G401 (cell line): Measurements from ENCODE around the gene TAF1B. TPM values are rescaled to one million over a fixed set of nuclear protein-coding genes. Genes with fewer than 3 reads are reported as not detected.

ENCODE experiments used
- DNase-seq: peaks from one replicate; pipeline ENCODE4 v3.0.0-alpha.2; 2015; ENCODE audit warnings: low spot score
- in situ Hi-C: cut with HindIII; loops from 2 replicates; pipeline ENCODE4 v1.10.0; 2016; ENCODE audit warnings: low sequenced_read_pairs, mixed read lengths
- total RNA-seq: library from RNA; depleted of rRNA; stranded (reverse); fragments of >200 nt; shearing (Covaris generic); gene quantifications from 2 replicates; pipeline ENCODE4 v1.2.3, GENCODE V29; 2014

Gene TAF1B
- total RNA-seq, 1 experiment from 2014 or later, result 70.7 TPM

DNA sequence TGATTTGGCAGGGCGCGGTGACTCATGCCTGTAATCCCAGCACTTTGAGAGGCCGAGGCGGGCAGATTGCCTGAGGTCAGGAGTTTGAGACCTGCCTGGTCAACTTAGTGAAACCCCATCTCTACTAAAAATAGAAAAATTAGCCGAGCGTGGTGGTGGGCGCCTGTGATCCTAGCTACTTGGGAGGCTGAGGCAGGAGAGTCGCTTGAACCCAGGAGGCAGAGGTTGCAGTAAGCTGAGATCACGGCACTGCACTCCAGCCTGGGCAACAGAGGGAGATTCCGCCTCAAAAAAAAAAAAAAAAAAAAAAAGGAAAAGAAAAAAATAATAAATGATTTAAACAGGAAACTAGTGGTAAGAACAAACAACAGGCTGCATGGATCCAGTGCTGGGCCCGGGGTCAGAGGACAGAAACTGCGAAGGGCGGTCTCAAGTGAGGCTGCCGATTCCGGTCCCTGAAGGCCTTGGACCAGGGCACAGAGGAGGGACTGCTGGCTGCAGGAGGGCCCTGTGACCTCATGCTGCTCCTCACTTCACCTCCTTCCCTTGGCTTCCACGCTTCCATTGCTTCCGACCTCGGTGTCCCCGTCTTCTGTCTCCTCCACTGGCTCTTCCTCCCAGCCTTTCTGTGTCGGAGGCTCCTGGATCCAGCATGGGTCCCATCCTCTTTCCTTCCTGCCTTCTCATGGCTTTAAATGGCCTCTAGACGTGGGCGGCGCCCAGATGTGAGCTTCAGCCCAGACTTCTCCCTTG lies 106.1 kb downstream of the TAF1B start:
- in situ Hi-C loops, result no loop called here
- DNase-seq, result no peak

DNA sequence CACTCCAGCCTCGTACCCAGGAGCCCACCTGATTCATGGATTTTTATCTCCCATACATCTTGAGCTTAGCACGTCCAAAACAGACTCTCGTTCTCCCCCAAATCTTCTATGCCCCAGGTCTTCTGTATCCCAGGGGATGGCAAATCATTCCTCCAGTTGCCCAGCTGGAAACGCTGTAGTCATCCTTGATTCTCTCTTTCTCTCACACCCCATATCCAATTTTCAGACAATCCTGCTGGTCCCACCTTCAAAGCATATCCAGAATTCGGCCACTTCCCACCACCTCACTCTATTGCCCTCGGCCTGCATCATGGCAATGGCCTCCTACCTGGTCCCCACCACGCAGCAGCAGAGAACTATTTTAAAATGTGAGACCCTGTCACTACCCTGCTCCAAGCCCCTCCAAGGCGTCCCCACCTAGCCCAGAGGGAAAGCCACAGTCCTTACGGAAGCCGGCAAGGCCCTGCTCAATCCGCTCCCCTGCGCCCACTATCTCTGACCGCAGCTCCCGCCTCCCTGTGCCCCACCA lies 106.8 kb downstream of the TAF1B start:
- no peak for DNase-seq
- in situ Hi-C loops, result loop anchor here (25.0 kb wide), 1 partner anchor 138 kb away; no protein-coding TSS in a partner anchor

DNA sequence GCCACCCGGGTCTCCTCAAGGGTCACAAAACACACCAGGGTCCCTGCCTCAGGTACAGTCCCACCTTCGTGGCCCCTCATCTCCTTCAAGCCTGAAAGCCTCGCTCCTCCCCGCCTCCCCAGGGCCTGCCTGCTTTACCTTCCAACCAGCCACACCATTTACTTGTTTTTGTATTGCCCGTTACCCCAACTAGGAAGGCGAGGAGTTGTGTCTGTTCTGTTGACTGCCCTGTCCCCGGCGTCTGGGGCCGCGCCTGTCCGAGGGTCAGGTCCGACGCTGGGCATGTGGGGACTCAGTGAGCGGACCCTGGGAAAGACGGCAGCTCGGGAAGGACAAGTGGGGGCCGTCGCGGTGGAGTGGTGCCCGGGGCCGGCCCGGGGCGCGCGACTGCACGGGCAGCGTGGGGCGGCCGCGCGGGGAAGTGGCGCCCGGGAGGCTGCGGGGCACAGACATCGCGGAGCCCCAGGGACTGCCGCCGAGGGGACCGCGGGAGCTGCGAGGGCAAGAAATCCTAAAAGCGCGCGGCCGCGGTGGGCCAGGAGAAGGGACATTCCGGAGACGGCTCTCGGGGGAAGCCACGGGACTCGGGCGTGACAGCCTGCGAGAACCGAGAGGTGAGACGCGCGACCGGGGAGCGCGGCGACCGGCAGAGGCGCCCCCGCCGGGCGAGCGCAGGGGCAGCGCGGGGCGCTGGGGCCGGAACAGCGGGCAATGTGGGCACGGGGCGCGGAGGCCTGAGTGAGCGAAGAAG lies 107.4 kb downstream of the TAF1B start:
- in situ Hi-C loops, result loop anchor here (25.0 kb wide), 1 partner anchor 138 kb away; no protein-coding TSS in a partner anchor
- DNase-seq, result peak; percentile 22

DNA sequence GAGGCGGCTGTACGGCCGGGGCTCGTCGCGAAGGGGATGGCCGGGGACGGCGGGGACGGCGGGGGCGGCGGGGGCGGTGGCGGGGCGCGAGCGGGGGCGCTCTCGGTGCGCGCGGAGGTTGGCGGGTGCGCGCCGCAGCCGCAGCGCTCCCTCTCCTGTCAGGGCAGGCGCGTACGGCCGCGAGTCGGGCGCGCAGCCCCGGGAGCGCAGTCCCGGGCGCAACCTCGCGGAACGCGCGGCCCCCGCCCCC lies 107.9 kb downstream of the TAF1B start:
- in situ Hi-C loops, result loop anchor here (25.0 kb wide), 1 partner anchor 139 kb away; no protein-coding TSS in a partner anchor
- DNase-seq, result no peak

DNA sequence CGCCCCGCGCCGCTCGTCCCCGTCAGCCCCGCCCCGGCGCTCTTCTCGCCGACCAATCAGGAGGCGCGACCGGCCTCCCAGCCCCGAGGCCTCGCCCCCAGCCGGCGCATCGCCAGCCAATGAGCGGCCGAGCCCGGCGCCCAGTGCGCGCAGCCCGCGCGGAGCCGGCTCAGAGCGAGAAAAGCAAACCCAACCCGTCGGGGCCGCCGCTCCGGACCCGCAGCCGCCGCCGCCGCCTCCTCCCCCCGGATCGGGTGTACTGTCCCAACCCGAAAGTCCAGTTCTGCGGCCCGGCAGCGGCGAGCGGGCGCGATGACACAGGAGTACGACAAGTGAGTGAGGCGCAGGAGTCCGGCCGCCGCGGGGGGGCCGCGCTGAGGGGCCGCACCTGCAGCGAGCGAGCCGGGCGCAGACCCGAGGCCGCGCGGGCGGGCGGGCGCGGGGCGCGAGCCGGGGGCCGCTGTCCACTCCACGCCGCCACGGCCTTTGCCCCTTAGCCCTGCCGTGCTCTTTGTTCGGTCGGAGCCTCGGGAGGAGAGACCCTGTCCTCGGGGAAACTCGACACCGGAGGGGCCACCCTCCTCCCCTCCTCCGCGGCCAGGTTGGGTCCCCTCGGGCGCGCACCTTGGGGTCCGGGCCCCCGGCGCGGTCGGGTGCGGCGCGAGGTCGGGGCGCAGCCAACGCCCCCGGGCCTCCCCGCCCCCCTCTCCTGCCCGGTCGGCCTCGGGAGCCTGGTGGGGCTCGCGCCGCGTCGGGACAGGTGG lies 108.4 kb downstream of the TAF1B start, which contains the start of gene GRHL1:
Gene GRHL1, plus strand, starts transcription at position 172 of the 764 bp plus-strand sequence. Its CDS starts 141 bp downstream, at position 313.
- peak; percentile 91 for DNase-seq
- in situ Hi-C loops, result loop anchor here (25.0 kb wide), 1 partner anchor 139 kb away; no protein-coding TSS in a partner anchor

DNA sequence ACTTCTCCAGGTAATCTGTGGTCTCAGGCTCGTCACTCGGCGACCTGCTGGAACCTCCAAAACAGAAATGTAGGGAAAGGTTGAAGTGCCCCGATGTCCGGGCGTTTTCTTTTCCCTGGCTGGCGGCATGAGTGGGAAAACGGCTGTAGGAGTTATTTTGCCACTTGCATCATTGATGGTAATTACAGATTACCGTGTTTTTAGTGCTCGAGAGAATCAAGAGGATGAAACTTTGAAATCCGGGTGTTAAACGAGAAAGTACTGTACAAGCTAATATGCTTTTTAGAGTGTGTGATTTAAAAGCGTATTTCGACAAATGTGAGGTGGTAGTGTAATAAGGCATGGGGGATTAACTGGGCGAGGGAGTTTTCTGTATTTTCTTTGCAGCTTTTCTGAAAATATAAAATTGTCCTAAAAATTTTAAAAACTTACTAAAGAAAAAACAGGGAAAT lies 109.0 kb downstream of the TAF1B start:
- no peak for DNase-seq
- in situ Hi-C loops, result loop anchor here (25.0 kb wide), 1 partner anchor 140 kb away; no protein-coding TSS in a partner anchor

DNA sequence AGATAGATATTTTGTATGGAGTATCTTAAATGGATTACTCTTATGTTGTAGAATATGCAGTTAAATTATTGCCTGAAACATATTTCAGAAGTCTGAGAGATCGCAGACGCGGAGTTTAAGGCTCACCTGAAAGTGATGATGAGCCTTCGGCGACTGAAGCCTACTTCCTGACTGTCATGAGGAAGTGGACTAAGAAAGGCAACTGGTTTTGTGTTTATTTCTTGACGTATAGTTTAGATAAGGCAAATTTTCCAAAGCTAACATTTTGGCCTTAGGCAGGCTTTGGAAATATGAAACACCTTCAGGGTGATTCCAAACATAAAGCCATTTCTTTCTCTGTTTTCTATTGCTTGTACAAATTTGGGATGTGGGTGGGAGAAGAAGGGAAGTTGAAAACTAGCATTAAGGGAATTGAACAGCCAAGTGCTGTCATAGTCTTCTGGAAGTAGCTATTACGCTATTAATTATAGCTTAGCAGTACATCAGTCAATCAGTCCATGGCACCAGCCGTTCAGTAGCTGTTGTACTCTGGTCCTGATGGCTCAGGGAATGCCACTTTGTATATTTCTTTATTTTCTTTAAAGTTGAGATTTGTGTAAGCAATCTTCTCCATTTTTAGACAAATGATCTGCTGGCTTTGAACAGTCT lies 109.7 kb downstream of the TAF1B start:
- in situ Hi-C loops, result loop anchor here (25.0 kb wide), 1 partner anchor 141 kb away; no protein-coding TSS in a partner anchor

DNA sequence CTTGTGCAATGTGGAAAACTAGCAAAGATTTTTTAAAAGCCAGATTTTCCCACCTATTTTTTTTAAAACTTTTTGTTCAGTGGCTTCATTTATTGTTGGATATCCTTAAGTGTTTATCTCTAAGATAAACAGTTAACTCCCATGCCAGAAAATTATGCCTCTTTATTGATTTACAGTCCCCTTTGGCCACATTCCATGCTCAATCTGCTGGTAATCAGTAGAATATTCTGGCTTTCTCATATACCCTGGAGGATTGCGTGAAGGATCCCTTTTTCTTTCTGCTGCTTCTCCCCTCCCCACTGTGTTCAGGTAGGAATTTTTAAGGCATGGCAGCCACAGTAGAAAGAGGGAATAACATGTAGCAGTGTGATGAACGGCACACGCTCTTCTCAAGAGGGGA lies 110.9 kb downstream of the TAF1B start:
- in situ Hi-C loops, result loop anchor here (25.0 kb wide), 1 partner anchor 142 kb away; no protein-coding TSS in a partner anchor
- no peak for DNase-seq

More for the DNA sequence above, 109.7 kb downstream of the TAF1B start:
- no peak for DNase-seq

DNA sequence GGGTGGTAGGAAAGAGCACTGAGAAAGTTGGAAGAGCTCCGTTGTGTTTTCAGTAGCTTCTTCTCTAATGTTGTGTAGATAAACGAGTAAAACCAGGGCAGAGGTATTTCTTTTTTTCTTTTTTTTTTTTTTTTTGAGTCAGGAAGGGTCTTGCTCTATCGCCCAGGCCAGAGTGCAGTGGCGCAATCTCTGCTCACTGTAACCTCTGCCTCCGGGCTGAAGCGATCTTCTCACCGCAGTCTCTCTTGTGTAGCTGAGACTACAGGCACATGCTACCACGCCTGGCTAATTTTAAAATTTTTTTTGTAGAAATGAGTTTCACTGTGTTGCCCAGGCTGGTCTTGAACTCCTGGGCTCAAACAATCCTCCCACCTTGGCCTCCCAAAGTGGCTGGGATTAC lies 114.8 kb downstream of the TAF1B start:
- no peak for DNase-seq
- in situ Hi-C loops, result loop anchor here (25.0 kb wide), 1 partner anchor 146 kb away; no protein-coding TSS in a partner anchor

DNA sequence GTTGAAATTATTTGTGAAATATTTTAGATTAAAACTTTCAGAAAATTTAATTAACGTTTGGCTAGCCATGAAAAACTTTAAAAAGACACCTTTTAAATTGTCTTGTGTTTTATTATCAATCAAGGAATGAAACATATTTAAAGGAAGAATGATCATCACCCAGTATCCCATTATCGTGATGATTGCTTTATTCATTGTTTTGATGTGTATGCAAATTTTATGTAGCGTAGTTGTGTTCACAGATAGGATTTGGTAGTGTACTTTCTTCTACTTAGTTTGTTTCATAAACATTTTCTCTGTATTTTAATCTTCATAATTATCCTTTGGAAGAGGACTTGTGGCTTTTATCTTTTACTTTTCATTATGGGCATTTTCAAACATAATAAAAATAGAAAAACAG lies 116.0 kb downstream of the TAF1B start:
- no peak for DNase-seq
- in situ Hi-C loops, result loop anchor here (25.0 kb wide), 1 partner anchor 147 kb away; no protein-coding TSS in a partner anchor

DNA sequence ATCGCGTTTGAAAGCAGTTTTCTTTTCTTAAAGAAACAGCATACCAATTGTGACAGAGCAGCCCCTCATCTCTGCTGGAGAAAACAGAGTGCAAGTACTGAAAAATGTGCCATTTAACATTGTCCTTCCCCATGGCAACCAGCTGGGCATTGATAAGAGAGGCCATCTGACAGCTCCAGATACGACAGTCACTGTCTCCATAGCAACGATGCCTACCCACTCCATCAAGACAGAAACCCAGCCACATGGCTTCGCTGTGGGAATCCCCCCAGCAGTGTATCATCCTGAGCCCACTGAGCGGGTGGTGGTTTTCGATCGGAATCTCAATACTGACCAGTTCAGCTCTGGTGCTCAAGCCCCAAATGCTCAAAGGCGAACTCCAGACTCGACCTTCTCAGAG lies 117.7 kb downstream of the TAF1B start:
- in situ Hi-C loops, result loop anchor here (25.0 kb wide), 1 partner anchor 149 kb away; no protein-coding TSS in a partner anchor
- peak; percentile 39 for DNase-seq

DNA sequence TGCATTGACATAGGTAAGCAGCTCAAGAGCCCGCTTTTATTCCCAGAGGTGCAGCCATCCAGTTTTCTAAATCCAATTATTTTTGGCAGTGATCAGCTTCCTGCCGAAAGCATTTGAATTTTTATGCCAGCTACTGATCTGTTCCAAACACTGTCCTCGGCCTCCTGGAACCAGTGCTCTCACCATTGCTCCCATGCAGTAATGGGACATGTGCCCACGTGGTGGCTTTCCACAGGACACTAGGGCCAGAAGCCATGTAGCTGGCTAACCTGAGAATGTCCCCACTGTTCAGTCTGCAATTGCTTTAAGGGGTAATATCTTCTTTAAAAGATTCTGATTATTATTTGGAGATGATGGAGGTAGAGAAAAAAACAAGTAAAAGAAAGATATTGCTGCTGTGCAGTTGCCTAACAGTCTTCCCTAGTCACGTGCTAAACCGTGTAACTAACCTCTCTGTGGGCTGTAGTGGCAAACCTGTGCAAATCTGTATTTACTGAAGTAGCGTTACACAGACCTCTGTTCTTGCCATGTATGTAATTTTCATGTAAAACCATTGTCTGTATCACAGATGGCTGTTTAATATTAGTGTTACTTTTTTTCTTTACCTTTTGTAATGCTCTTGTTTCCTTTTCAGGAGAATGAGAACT lies 121.2 kb downstream of the TAF1B start:
- DNase-seq, result peak; percentile 38
- in situ Hi-C loops, result loop anchor here (25.0 kb wide), 1 partner anchor 152 kb away; no protein-coding TSS in a partner anchor

DNA sequence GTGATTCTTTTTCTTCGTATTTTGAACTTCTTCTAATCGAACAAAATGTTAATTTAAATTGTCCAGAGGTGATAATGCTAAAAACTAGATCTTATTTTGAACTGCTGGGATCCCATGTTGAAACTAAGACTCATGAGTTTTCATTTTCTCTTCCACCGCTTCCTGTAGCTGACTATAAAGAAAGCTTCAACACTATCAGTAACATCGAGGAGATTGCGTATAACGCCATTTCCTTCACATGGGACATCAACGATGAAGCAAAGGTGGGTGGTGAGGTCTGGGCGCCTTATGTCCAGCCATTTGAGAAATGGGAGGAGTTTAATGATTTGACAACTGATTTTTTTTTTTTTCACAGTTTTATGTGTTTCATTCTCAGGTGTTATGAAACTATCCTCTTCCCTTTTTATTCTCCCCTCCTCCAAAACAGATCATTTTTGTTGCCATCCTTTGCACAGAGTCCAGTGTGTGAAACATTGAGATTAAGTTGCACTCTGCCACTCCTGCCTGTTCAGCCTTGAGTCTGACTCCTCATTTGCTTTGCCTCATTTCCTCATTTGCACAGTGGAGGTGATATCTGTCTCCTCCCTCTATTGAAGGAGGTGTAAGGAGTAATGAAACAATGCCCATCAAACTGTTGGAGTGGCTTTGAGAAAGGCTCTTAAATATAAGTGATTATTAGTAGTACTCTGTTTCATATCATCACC lies 122.0 kb downstream of the TAF1B start:
- DNase-seq, result no peak

DNA sequence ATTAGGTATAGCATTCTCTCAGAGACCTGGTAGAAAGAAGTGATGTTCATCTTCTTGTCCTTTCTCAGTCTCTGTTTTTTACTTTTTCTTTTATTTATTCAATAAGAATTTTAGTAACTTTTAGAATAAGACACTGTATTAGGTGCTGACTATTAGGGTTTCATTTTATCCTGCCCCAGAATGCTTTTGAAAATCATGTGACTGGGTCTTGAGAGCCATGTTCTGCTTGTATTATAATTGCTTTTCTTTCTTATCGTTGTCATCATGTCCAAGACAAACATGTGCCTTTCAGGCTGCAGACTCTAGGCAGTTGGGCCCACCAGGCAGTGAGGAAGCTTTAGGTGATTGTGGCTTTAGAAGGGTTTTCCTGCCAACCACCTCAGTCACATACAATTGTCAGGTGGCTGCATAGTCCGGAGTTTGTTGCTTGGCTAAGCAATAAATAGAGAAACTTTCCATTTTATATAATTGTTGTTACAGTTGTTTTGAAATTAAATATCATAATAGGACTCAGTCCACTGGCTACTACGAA lies 123.3 kb downstream of the TAF1B start:
- in situ Hi-C loops, result loop anchor here (25.0 kb wide), 1 partner anchor 154 kb away; no protein-coding TSS in a partner anchor
- no peak for DNase-seq

More for the DNA sequence above, 122.0 kb downstream of the TAF1B start:
- in situ Hi-C loops, result loop anchor here (25.0 kb wide), 1 partner anchor 153 kb away; no protein-coding TSS in a partner anchor

DNA sequence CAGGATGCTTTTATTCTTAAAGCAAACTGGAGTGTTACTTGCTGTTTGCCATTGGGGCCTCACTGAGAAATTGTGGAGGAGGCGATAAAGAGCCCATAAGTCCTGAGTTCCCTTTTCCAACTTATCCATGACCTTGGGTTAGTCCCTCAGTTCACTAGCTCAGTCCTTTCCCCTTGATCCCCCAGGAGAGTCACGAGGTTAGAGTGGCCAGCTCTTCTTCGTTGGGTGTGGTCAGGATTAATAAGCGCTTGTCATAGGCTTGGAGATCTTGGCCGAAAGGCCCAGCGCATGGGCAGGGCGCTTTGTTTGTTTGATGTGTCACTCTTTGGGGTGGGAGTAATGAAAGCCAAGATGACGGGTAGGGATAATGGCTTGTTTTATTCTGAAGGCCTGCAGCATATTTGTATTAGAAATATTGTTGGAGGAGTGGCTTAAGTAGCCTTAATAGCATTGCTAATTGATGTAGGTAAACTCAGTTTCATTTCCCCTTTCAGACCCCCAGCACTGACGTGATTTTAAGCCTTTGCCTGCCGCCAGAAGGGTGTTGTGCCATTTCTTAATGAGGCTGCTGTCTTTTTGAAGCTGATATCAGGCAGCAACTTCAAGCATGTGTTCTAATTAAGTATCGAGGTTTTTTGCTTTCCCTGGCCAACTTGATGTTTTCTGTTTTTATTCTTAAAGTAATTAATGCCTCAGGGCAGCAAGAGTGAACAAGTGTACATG lies 123.9 kb downstream of the TAF1B start:
- no peak for DNase-seq
- in situ Hi-C loops, result loop anchor here (25.0 kb wide), 1 partner anchor 155 kb away; no protein-coding TSS in a partner anchor
